ENCODE measurements around the gene LINGO3.

The LINGO3 gene

DNA sequence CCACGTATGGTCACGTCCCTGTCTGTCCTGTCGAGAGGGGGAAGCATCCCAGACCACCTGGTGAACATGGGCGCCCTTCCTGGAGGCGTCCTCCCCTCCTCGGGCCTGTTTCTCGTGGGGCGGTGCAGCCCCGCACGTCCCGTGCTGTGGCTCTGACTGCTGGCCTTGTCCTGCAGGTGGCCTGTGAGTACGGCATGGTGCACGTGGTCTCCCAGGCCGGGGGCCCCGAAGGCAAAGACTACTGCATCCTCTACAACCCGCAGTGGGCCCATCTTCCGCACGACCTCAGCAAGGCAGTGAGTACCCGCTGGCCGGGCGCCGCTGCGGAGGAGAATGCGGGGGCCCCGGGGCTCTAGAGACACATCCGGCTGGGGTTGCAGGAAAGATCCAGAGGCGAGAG lies 26.5 kb upstream of the LINGO3 start:
- H3K27ac ChIP-seq = no peak overlapping the region
- TF ChIP-seq ZFX (IDR thresholded peaks at IDR 0.05) = no peak
- TF ChIP-seq, protein P1, sequence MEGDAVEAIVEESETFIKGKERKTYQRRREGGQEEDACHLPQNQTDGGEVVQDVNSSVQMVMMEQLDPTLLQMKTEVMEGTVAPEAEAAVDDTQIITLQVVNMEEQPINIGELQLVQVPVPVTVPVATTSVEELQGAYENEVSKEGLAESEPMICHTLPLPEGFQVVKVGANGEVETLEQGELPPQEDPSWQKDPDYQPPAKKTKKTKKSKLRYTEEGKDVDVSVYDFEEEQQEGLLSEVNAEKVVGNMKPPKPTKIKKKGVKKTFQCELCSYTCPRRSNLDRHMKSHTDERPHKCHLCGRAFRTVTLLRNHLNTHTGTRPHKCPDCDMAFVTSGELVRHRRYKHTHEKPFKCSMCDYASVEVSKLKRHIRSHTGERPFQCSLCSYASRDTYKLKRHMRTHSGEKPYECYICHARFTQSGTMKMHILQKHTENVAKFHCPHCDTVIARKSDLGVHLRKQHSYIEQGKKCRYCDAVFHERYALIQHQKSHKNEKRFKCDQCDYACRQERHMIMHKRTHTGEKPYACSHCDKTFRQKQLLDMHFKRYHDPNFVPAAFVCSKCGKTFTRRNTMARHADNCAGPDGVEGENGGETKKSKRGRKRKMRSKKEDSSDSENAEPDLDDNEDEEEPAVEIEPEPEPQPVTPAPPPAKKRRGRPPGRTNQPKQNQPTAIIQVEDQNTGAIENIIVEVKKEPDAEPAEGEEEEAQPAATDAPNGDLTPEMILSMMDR (conservative IDR thresholded peaks at IDR 0.05) = no peak

DNA sequence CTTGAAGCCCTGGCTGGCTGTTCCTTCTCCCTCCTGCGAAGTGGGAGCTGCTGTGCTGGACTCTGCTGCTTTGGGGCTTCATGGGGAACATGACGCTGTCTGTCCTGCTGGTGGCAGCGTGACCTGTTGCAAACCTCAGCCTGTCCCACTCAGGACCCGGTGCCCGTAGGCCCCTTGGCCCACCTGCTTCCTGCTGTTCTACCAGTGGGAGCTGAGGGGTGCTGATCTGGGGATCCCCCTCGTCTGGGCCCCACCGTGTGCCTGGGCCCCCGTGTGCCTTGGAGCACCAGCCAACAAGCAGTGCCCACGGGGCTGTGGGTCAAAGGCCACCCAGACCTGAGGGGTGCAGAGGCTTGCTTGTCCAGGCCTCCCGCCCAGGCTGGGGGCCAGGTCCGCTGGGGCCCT lies 25.9 kb upstream of the LINGO3 start:
- H3K27ac ChIP-seq = no peak overlapping the region
- TF ChIP-seq, protein P1 (conservative IDR thresholded peaks at IDR 0.05) = no peak
- no peak for TF ChIP-seq ZFX (IDR thresholded peaks at IDR 0.05)

DNA sequence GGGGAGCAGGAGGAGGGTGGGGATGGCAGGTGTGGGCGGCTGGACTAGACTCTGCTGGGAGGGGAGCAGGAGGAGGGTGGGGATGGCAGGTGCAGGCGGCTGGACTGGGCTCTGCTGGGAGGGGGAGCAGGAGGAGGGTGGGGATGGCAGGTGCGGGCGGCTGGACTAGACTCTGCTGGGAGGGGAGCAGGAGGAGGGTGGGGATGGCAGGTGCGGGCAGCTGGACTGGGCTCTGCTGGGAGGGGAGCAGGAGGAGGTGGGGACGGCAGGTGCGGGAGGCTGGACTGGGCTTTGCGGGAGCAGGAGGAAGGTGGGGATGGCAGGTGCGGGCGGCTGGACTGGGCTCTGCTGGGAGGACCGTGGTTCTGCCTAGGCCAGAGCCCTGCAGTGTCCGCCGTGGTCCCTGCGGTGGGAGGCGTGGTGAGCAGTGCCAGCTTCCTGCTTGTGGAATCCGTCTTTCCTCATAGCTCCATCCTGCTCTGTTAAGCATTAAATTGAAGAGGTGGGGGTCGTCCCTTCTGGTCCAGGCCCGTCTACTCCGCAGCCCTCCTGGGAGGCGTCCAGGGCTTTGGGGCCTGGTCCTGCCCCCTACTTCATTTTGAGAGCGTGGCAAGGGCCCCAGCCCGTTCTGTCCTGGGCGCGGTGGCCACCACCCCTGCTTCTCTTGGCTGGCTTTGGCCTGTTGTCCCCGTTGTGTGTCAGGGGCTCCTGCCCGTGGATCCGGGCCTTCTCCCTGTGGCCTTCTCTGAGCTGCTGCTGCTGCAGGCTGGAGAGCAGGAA lies 25.3 kb upstream of the LINGO3 start:
- H3K27ac ChIP-seq = no peak overlapping the region
- TF ChIP-seq ZFX (IDR thresholded peaks at IDR 0.05) = no peak

DNA sequence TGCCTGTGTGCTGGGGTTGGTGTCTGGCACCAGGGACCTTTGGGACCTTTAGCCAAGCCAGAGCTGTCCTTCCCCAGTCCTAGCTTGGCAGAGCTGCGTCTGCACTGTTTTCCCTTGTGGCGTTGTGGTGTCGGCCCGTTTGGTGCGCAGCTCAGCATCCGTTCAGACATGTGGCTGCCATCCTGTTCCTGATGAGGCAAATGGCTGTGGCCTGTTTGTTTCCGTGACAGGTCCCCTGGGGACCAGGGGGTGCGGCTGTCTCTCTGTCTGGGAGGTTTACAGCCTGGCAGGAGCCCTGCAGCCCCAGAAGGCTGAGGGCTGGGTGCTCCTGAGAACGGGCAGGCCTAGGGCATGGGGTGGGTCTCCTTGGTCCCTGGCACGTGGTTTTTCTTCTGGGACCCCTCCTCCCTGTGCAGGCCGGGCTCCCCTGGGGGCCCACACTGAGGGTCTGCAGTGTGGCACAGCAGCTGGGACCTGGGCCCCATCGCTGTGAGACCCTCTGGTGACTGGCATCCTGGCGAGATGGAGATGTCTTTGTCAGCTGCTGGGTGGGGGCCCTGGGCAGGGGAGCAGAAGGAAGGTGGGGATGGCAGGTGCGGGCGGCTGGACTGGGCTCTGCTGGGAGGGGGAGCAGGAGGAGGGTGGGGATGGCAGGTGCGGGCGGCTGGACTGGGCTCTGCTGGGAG lies 24.5 kb upstream of the LINGO3 start:
- TF ChIP-seq, protein P1 (conservative IDR thresholded peaks at IDR 0.05) = no peak
- no peak for TF ChIP-seq ZFX (IDR thresholded peaks at IDR 0.05)
- H3K27ac ChIP-seq = no peak overlapping the region

DNA sequence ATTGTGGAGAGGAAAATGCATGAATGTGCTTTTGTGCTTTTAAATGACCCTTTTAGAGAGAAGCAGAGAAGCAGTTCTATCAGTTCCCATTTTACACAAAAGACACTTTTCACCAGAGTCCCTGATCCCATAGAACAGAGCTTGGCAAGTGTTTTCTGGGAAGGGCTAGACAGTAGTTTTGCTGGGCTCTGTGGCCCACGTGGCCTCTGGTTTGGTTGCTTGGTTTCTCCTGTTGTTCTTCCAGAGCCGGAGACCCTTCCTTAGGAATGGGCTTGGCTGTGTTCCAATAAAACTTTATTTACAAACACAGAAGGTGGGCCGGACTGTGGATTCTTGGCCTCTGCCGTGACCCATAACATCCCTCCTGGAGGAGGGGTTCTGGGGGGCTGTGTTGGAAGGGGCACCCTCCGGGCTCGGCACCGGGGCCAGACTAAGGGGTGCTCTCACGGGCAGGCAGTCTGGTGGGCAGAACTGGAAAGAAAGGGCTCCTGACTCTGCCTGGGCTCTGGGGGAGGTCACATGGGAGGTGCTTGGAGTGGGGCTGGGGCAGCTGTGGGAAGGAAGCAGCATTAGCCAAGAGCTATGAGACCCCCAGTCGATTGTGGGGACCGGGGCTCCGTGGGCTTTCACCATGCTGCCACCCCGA lies 23.8 kb upstream of the LINGO3 start:
- no peak overlapping the region for H3K27ac ChIP-seq
- TF ChIP-seq ZFX (IDR thresholded peaks at IDR 0.05) = no peak
- TF ChIP-seq, protein P1 (conservative IDR thresholded peaks at IDR 0.05) = no peak

DNA sequence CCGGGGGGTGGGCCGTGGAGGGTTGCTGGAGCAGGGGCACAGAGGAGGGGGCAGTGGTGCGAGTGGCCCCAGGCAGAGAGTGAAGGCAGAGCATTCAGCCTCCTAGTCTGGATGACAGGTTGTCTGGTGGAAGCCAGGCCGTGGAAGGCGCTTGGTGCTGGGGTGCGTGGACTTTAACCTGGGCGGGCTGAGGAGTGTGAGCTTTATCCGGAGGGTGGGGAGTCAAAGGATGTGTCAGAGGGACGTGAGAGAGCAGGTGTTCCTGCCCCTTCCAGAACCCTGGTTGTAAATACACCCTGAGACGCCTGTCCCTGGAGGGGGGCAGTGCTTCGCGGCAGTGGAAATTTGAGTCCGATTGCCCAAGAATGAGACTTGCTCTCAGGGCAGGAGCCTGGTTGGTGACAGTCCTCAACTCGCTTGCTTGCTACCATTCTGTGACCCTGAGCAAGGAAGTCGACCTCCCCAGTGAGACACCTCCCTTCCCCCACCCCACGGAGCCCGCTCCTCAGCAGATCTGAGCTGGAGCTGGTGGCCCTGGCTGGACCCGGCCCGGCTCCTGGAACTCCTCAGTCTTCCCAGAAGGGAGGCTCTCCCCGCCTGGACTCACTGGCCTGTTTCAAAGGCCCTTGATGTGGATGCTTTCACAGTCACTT lies 22.8 kb upstream of the LINGO3 start:
- no peak overlapping the region for H3K27ac ChIP-seq
- TF ChIP-seq ZFX (IDR thresholded peaks at IDR 0.05) = no peak

DNA sequence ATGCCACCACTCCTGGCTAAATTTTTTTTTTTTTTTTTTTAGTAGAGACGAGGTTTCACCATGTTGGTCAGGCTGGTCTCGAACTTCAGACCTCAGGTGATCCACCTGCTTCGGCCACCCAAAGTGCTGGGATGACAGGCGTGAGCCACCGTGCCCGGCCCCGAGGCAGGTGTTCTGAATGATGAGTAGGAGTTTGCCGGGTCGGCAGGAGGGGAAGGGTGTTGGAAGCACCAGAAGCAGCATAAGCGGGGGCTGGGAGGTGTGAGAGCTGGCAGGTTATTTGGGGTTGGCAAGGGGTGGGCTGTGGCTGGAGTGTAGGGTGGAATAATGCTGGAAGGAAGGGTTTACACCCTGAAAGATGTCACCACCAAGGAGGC lies 22.3 kb upstream of the LINGO3 start:
- TF ChIP-seq, protein P1 (conservative IDR thresholded peaks at IDR 0.05) = no peak
- TF ChIP-seq ZFX (IDR thresholded peaks at IDR 0.05) = no peak
- no peak overlapping the region for H3K27ac ChIP-seq

DNA sequence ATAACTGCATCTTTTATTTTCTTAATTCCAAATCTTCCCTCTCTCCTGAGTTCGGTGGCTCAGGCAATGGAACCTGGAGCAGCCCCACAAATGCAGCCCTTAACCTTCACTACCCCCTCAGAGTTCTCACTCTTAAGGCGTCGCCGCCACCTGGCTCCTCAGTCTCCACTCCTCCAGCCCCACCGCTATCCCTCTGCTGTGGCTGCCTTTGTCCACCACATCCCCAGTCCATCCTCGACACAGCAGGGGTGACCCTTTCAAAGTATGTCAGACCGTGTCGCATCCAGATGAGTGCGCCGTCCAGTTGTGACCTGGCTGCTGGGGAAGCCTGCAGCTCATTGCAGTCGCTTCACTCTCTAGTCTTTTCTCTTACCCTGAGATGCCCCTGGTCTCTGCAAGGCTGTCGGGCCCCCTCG lies 21.6 kb upstream of the LINGO3 start:
- peak overlapping the region; percentile 91 for H3K27ac ChIP-seq
- TF ChIP-seq ZFX (IDR thresholded peaks at IDR 0.05) = no peak
- TF ChIP-seq, protein P1 (conservative IDR thresholded peaks at IDR 0.05) = no peak

Measured in C4-2B (cell line).